Measurements from ENCODE around the gene TROAP.
"Not testable (repeated sequence)": the region's sequence is repeated elsewhere in the genome, so short reads cannot be mapped to it uniquely, and the experiment has no call there.

Gene TROAP

DNA sequence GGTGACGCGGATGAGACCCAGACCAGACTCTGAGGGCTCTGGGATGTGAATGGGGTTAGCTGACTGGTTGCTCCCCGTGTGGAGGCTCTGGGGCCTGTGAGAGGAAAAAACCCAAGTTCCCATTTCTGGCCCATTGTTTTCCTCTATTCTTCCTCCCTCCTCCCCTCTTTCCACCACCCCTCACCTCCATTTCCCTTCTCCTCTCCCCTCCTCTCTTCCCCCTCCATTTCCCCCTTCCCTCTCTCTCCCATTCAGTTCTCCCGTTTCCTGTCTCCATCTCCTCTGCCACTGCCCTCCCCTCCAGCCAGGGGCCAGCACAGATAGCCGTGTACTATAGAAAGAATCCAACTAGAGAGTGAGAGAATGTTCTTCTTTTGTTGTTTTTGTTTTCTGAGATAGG, 40.8 kb upstream of the TROAP start:
- no peaks in the 10 kb centered on the region for H3F3A ChIP-seq (ENCODE audit: control insufficient read depth, insufficient read depth)
- no peak for TF ChIP-seq EZH2phosphoT487 (IDR thresholded peaks at IDR 0.05; ENCODE audit: borderline replicate concordance, low read length)
- TF ChIP-seq, protein P1, sequence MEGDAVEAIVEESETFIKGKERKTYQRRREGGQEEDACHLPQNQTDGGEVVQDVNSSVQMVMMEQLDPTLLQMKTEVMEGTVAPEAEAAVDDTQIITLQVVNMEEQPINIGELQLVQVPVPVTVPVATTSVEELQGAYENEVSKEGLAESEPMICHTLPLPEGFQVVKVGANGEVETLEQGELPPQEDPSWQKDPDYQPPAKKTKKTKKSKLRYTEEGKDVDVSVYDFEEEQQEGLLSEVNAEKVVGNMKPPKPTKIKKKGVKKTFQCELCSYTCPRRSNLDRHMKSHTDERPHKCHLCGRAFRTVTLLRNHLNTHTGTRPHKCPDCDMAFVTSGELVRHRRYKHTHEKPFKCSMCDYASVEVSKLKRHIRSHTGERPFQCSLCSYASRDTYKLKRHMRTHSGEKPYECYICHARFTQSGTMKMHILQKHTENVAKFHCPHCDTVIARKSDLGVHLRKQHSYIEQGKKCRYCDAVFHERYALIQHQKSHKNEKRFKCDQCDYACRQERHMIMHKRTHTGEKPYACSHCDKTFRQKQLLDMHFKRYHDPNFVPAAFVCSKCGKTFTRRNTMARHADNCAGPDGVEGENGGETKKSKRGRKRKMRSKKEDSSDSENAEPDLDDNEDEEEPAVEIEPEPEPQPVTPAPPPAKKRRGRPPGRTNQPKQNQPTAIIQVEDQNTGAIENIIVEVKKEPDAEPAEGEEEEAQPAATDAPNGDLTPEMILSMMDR (IDR thresholded peaks at IDR 0.05; ENCODE audit: low read depth, low read length, poor library complexity, severe bottlenecking): no peak
- H3K4me1 ChIP-seq (ENCODE audit: control insufficient read depth, low read length): no peaks in the 10 kb centered on the region
- no peaks in the 10 kb centered on the region for H3K9me3 ChIP-seq (ENCODE audit: control insufficient read depth, insufficient read depth, low read length)
- no peak overlapping the region for H3K4me2 ChIP-seq (ENCODE audit: low read length)
- H3K4me3 ChIP-seq (ENCODE audit: low read length): no peak overlapping the region
- H3K36me3 ChIP-seq (ENCODE audit: control insufficient read depth, low read length): no peaks in the 10 kb centered on the region
- H3K27me3 ChIP-seq (ENCODE audit: control insufficient read depth, low read length): peaks cover 14% of the 10 kb centered on the region
- H4K20me1 ChIP-seq (ENCODE audit: control insufficient read depth, insufficient read depth, low read depth, low read length): no peaks in the 10 kb centered on the region
- H3K9me2 ChIP-seq (replicated peaks; ENCODE audit: control insufficient read depth, low read length): no peaks in the 10 kb centered on the region
- no peaks in the 10 kb centered on the region for H3K79me2 ChIP-seq (ENCODE audit: control insufficient read depth, low read length)
- no peak overlapping the region for H3K27ac ChIP-seq (ENCODE audit: low read depth, low read length)

DNA sequence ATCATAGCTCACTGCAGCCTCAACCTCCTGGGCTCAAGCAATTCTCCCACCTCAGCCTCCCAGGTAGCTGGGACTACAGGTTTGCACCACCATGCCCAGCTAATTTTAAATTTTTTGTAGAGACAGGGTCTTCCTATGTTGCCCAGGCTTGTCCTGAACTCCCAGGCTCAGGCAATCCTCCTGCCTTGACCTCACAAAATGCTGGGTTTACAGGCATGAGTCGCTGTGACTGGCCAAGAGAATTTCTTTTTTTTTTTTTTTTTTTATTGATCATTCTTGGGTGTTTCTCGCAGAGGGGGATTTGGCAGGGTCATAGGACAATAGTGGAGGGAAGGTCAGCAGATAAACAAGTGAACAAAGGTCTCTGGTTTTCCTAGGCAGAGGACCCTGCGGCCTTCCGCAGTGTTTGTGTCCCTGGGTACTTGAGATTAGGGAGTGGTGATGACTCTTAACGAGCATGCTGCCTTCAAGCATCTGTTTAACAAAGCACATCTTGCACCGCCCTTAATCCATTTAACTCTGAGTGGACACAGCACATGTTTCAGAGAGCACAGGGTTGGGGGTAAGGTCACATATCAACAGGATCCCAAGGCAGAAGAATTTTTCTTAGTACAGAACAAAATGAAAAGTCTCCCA, 40.2 kb upstream of the TROAP start:
- H3K27me3 ChIP-seq (ENCODE audit: control insufficient read depth, low read length): peaks cover 20% of the 10 kb centered on the region
- H4K20me1 ChIP-seq (ENCODE audit: control insufficient read depth, insufficient read depth, low read depth, low read length); H3K27ac ChIP-seq (ENCODE audit: low read depth, low read length); H3K36me3 ChIP-seq (ENCODE audit: control insufficient read depth, low read length); H3K4me1 ChIP-seq (ENCODE audit: control insufficient read depth, low read length); H3K79me2 ChIP-seq (ENCODE audit: control insufficient read depth, low read length); H3K9me3 ChIP-seq (ENCODE audit: control insufficient read depth, insufficient read depth, low read length); H3K4me2 ChIP-seq (ENCODE audit: low read length); H3F3A ChIP-seq (ENCODE audit: control insufficient read depth, insufficient read depth); H3K4me3 ChIP-seq (ENCODE audit: low read length); H3K9me2 ChIP-seq (replicated peaks; ENCODE audit: control insufficient read depth, low read length): not testable (repeated sequence)

DNA sequence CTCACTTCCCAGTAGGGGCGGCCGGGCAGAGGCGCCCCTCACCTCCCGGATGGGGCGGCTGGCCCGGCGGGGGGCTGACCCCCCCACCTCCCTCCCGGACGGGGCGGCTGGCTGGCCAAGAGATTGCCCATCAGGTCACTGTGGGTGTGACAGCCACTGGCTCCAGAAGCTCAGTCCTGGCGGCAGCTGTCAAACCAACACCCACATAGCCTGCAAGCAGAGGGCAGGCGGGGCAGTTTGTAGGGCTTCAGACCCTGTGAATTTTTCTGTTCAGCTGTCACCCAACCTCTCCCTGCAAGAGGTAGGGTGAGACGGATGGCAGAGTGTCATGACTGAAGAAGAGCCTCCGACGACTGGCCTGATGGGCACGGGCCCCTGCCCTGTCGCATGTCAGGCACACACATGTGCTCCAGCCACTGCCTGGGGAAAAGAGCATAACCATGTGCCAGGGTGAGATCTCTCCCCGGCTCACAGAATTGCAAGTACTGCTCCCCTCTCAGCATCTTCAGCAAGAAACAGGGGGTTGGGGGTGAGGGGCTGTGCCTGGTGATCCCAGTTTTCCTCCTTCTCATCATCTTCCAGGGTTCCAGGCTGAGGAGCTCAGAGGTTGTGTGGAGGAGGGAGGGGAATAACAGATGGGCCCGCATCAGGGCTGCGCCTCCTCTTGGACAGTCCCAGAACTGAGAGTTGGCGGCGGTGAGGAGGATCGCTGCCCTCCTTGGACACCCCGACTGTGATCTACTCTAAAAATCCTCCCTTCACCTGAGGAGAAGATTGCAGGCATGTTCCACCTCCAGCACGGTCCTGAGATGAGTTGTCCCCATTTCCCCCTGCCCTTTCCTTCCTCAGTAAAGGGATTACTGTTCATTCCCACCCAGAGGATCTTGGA, 39.3 kb upstream of the TROAP start:
- Histone ChIP-seq H3K79me2 (ENCODE audit: control insufficient read depth, low read length) (no peaks in the 10 kb centered on the region), H3K4me1 (ENCODE audit: control insufficient read depth, low read length) (no peaks in the 10 kb centered on the region), H3F3A (ENCODE audit: control insufficient read depth, insufficient read depth) (no peaks in the 10 kb centered on the region), H3K4me2 (ENCODE audit: low read length) (no peak overlapping the region), H3K27ac (ENCODE audit: low read depth, low read length) (no peak overlapping the region), H3K27me3 (ENCODE audit: control insufficient read depth, low read length) (peaks cover 24% of the 10 kb centered on the region), H3K9me2 (replicated peaks; ENCODE audit: control insufficient read depth, low read length) (no peaks in the 10 kb centered on the region), H3K4me3 (ENCODE audit: low read length) (no peak overlapping the region), H3K9me3 (ENCODE audit: control insufficient read depth, insufficient read depth, low read length) (no peaks in the 10 kb centered on the region), H4K20me1 (ENCODE audit: control insufficient read depth, insufficient read depth, low read depth, low read length) (no peaks in the 10 kb centered on the region), H3K36me3 (ENCODE audit: control insufficient read depth, low read length) (no peaks in the 10 kb centered on the region)
- TF ChIP-seq, protein P1 (IDR thresholded peaks at IDR 0.05; ENCODE audit: low read depth, low read length, poor library complexity, severe bottlenecking): peak; percentile 41
- TF ChIP-seq EZH2phosphoT487 (IDR thresholded peaks at IDR 0.05; ENCODE audit: borderline replicate concordance, low read length): no peak

DNA sequence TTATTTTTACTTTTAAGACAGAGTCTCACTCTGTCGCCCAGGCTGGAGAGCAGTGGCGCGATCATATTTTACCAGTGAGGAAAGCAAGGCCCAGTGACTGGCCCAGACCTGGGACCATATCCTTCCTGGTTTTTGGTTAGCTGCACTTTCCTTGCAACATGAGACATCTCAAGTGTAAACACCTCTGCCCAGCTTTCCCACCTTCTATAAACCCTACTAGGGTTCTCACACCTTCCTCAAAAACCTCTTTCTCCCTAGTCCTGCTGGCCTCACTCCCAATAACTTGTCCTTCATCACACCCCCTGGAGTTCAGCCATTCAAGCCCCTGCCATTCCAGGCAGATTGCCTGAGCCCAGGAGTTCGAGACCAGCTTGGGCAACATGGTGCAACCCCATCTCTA, 38.4 kb upstream of the TROAP start:
- H3K27ac ChIP-seq (ENCODE audit: low read depth, low read length): no peak overlapping the region
- H3K4me3 ChIP-seq (ENCODE audit: low read length): no peak overlapping the region
- no peaks in the 10 kb centered on the region for H3K36me3 ChIP-seq (ENCODE audit: control insufficient read depth, low read length)
- no peaks in the 10 kb centered on the region for H3K79me2 ChIP-seq (ENCODE audit: control insufficient read depth, low read length)
- H3F3A ChIP-seq (ENCODE audit: control insufficient read depth, insufficient read depth): no peaks in the 10 kb centered on the region
- no peaks in the 10 kb centered on the region for H3K9me2 ChIP-seq (replicated peaks; ENCODE audit: control insufficient read depth, low read length)
- peaks cover 24% of the 10 kb centered on the region for H3K27me3 ChIP-seq (ENCODE audit: control insufficient read depth, low read length)
- H3K4me1 ChIP-seq (ENCODE audit: control insufficient read depth, low read length): no peaks in the 10 kb centered on the region
- no peak for TF ChIP-seq EZH2phosphoT487 (IDR thresholded peaks at IDR 0.05; ENCODE audit: borderline replicate concordance, low read length)
- TF ChIP-seq, protein P1 (IDR thresholded peaks at IDR 0.05; ENCODE audit: low read depth, low read length, poor library complexity, severe bottlenecking): no peak
- H3K9me3 ChIP-seq (ENCODE audit: control insufficient read depth, insufficient read depth, low read length): no peaks in the 10 kb centered on the region
- no peak overlapping the region for H3K4me2 ChIP-seq (ENCODE audit: low read length)
- H4K20me1 ChIP-seq (ENCODE audit: control insufficient read depth, insufficient read depth, low read depth, low read length): no peaks in the 10 kb centered on the region

All from DOHH2 (cell line).